H54 (cell line): Measurements from ENCODE around the gene TRAF3IP1.
"Not testable (repeated sequence)": the region's sequence is repeated elsewhere in the genome, so short reads cannot be mapped to it uniquely, and the experiment has no call there.

Experiments used
- DNase-seq: peaks from one replicate; pipeline ENCODE4 v3.0.0; 2011; ENCODE audit warnings: low spot score, mixed read lengths; ENCODE audit not compliant: insufficient read length
- FAIRE-seq: peaks from 3 replicates; lab custom pipeline; 2011; peaks lifted over from hg19 to GRCh38; lab: Jason Lieb, UNC
- POLR2A ChIP-seq: IDR thresholded peaks from 2 replicates; pipeline ENCODE4 v1.6.1; 2011; ENCODE audit warnings: low read depth, mild to moderate bottlenecking, low read length

TRAF3IP1 gene

GRCh38 chr2:238313289-238313990 is 6.9 kb upstream of the TRAF3IP1 start:
- no peak for FAIRE-seq
- TF ChIP-seq POLR2A = no peak
- no peak for DNase-seq

- DNase-seq (no peak), FAIRE-seq (no peak)
- no peak for TF ChIP-seq POLR2A
Observed at GRCh38 chr2:238313991-238314350, 6.3 kb upstream of the TRAF3IP1 start.

- no peak for FAIRE-seq
- no peak for TF ChIP-seq POLR2A
- no peak for DNase-seq
Observed at GRCh38 chr2:238314576-238314975, 5.7 kb upstream of the TRAF3IP1 start.

- DNase-seq = no peak
- TF ChIP-seq POLR2A = no peak
- no peak for FAIRE-seq
Observed at GRCh38 chr2:238315031-238315595, 5.2 kb upstream of the TRAF3IP1 start.

GRCh38 chr2:238320648-238321281 is 447 bp downstream of the TRAF3IP1 start:
- FAIRE-seq (no peak), DNase-seq (no peak)
- TF ChIP-seq POLR2A = no peak

GRCh38 chr2:238321467-238321866 is 1.1 kb downstream of the TRAF3IP1 start:
- DNase-seq (no peak), FAIRE-seq (no peak)
- no peak for TF ChIP-seq POLR2A

- TF ChIP-seq POLR2A = no peak
- DNase-seq (no peak), FAIRE-seq (no peak)
Observed at GRCh38 chr2:238322001-238322411, 1.7 kb downstream of the TRAF3IP1 start.

- not testable (repeated sequence) for FAIRE-seq, DNase-seq
Observed at GRCh38 chr2:238324248-238324647, 3.9 kb downstream of the TRAF3IP1 start.

GRCh38 chr2:238325694-238326093 is 5.4 kb downstream of the TRAF3IP1 start:
- no peak for DNase-seq
- FAIRE-seq = no peak
- no peak for TF ChIP-seq POLR2A

- TF ChIP-seq POLR2A = no peak
- DNase-seq = no peak
- no peak for FAIRE-seq
Observed at GRCh38 chr2:238326801-238327365, 6.6 kb downstream of the TRAF3IP1 start.

GRCh38 chr2:238327751-238328150 is 7.4 kb downstream of the TRAF3IP1 start:
- DNase-seq (no peak), FAIRE-seq (no peak)
- TF ChIP-seq POLR2A = no peak

GRCh38 chr2:238330391-238330790 is 10.1 kb downstream of the TRAF3IP1 start:
- FAIRE-seq = no peak
- TF ChIP-seq POLR2A = no peak
- no peak for DNase-seq

- no peak for FAIRE-seq
- TF ChIP-seq POLR2A = no peak
- no peak for DNase-seq
Observed at GRCh38 chr2:238331916-238332315, 11.6 kb downstream of the TRAF3IP1 start.

GRCh38 chr2:238334885-238335284 is 14.6 kb downstream of the TRAF3IP1 start:
- FAIRE-seq = no peak
- no peak for DNase-seq
- TF ChIP-seq POLR2A = no peak

GRCh38 chr2:238335591-238335990 is 15.3 kb downstream of the TRAF3IP1 start:
- FAIRE-seq, DNase-seq: not testable (repeated sequence)
